Measurements from ENCODE around the gene TRIP13.

DNA sequence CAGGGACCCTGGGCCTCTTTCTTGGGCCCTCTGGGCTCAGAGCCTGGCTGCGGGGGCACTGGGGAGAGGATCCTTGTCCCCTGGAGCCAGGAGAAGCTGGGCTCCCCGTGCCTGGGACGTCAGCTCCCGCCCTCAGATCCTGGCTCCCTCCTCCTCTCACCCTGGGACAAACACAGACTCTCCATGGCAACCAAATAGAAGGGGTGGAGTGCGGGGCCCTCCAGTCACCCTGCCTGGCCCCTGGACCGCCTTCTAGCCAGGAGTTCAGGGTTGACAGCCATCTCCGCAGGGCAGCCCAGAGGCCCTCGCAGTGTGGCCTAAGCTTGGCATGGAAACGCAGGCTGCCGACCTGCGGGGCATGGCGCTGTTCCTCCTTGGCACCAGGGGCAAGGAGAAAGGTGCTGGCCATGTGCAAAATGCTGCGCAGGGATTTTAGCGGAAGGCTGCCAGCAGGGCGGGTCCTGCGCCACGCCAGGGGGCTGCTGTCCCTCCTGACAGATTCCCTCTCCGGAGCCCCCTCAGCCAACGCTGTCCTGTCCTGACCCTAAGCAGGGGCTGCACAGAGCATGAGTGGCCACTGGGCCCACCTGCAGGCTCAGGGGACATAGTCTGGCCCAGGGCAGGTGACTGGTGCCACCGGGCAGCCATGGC, 42.9 kb upstream of the TRIP13 start:
- TF ChIP-seq, protein P1, sequence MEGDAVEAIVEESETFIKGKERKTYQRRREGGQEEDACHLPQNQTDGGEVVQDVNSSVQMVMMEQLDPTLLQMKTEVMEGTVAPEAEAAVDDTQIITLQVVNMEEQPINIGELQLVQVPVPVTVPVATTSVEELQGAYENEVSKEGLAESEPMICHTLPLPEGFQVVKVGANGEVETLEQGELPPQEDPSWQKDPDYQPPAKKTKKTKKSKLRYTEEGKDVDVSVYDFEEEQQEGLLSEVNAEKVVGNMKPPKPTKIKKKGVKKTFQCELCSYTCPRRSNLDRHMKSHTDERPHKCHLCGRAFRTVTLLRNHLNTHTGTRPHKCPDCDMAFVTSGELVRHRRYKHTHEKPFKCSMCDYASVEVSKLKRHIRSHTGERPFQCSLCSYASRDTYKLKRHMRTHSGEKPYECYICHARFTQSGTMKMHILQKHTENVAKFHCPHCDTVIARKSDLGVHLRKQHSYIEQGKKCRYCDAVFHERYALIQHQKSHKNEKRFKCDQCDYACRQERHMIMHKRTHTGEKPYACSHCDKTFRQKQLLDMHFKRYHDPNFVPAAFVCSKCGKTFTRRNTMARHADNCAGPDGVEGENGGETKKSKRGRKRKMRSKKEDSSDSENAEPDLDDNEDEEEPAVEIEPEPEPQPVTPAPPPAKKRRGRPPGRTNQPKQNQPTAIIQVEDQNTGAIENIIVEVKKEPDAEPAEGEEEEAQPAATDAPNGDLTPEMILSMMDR (conservative IDR thresholded peaks at IDR 0.05; ENCODE audit: low read depth in 2 of 2): no peak
- TF ChIP-seq EZH2 (IDR thresholded peaks at IDR 0.05; ENCODE audit: low read depth, unreplicated experiment): no peak
- TF ChIP-seq POLR2AphosphoS5 (IDR thresholded peaks at IDR 0.05; ENCODE audit: low read depth): no peak
